Measurements from ENCODE around the gene PRKCQ. TPM values are rescaled to one million over a fixed set of nuclear protein-coding genes. Genes with fewer than 3 reads are reported as not detected.
A peak's percentile ranks its signal among the peaks of the same experiment; 100 is the strongest.

The PRKCQ gene
- total and polyA plus RNA-seq, 2 of the 4 experiments (the other 2 are of a cell fraction), result under 0.01 to 0.03 TPM

DNA sequence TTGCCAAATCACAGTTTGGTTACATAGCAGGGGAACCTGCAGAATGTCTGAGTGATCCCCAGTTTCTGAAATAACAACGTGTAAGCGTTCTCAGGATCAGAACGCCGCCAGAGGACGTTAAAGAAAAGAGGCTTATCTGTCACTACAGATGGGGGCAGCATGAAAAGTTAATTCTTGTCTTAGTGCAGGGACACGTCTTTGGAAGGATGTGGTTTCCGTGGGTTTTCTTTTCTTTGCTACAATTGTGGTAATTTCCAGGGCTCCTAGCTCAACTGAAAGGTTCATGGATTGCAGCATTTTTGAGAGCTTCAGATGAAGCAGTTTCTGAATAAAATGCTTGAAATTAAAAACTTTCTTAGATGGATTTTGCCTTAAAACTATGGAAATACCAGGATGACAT is 106.6 kb downstream of the PRKCQ start:
- Histone ChIP-seq H3K36me3 (ENCODE audit: control insufficient read depth, insufficient read depth, low read length) (no peaks in the 10 kb centered on the region), H3K56ac (ENCODE audit: extremely low read depth, insufficient read depth, low read length) (no peak overlapping the region), H2BK120ac (ENCODE audit: low read depth, low read length) (no peak overlapping the region), H4K5ac (ENCODE audit: low read depth, low read length) (no peak overlapping the region), H3K14ac (replicated peaks; ENCODE audit: low read depth, low read length) (no peak overlapping the region), H2AK9ac (replicated peaks; ENCODE audit: low read depth, low read length, poor library complexity) (no peak overlapping the region), H3K4ac (ENCODE audit: low read depth, low read length) (no peak overlapping the region), H4K20me1 (ENCODE audit: insufficient read depth, low read length) (no peaks in the 10 kb centered on the region), H3K4me3 (ENCODE audit: insufficient read depth, low read depth, low read length) (no peak overlapping the region), H4K8ac (ENCODE audit: low read depth in 2 of 2, low read length in 2 of 2) (no peak overlapping the region; a peak in 1 of 4 replicates), H3K9me1 (ENCODE audit: insufficient read depth, low read length) (no peaks in the 10 kb centered on the region), H3K23ac (ENCODE audit: low read depth, low read length) (no peak overlapping the region), H3K27me3 (ENCODE audit: control insufficient read depth, insufficient read depth, low read length) (no peaks in the 10 kb centered on the region), H2BK20ac (ENCODE audit: low read depth, low read length) (no peak overlapping the region), H2AFZ (replicated peaks; ENCODE audit: low read length, poor library complexity) (peak overlapping the region; percentile 44), H3K9ac (ENCODE audit: low read depth, low read length) (no peak overlapping the region), H3K9me3 (ENCODE audit: control insufficient read depth, insufficient read depth, low read length) (no peaks in the 10 kb centered on the region), H2BK5ac (ENCODE audit: low read depth, low read length, poor library complexity, severe bottlenecking) (no peak overlapping the region), H2AK5ac (ENCODE audit: low read depth, low read length) (no peak overlapping the region), H3K4me1 (ENCODE audit: control insufficient read depth, insufficient read depth, low read length) (no peaks in the 10 kb centered on the region), H2BK15ac (ENCODE audit: low read depth, low read length) (no peak overlapping the region), H3K79me1 (ENCODE audit: low read depth in 1 of 2, low read length in 2 of 2) (no peaks in the 10 kb centered on the region), H3K27ac (ENCODE audit: insufficient read depth, low read length) (no peak overlapping the region), H3K4me2 (ENCODE audit: low read depth, low read length) (no peak overlapping the region), H3K18ac (ENCODE audit: low read depth, low read length) (no peak overlapping the region), H4K91ac (ENCODE audit: insufficient read depth, low read depth, low read length) (no peak overlapping the region)
- no peak for DNase-seq
- POLR2A ChIA-PET (ENCODE audit: unreplicated experiment), result no interaction called here
- ATAC-seq (ENCODE audit: low read depth), result no peak
- in situ Hi-C loops (cut with MboI; ENCODE audit: low sequenced_read_pairs) (no loop called here), intact Hi-C loops (cut with micrococcal nuclease) (no loop called here), dilution Hi-C loops (cut with HindIII; ENCODE audit: low sequenced_read_pairs, unreplicated experiment) (no loop called here)
- CTCF ChIA-PET, result no interaction called here
- TF ChIP-seq POLR2A (IDR thresholded peaks at IDR 0.05; ENCODE audit: low read depth, low read length), result no peak
- no peak for TF ChIP-seq CHD1 (IDR thresholded peaks at IDR 0.05; ENCODE audit: low read depth, low read length)
- TF ChIP-seq MXI1 (IDR thresholded peaks at IDR 0.05; ENCODE audit: borderline replicate concordance, low read depth, low read length), result no peak
- TF ChIP-seq ELK1 (IDR thresholded peaks at IDR 0.05; ENCODE audit: borderline replicate concordance, low read depth, low read length), result no peak
- no peak for TF ChIP-seq SMC3 (IDR thresholded peaks at IDR 0.05; ENCODE audit: low read depth, low read length)
- TF ChIP-seq CEBPB (IDR thresholded peaks at IDR 0.05; ENCODE audit: low read depth, low read length), result no peak
- TF ChIP-seq, protein P1, sequence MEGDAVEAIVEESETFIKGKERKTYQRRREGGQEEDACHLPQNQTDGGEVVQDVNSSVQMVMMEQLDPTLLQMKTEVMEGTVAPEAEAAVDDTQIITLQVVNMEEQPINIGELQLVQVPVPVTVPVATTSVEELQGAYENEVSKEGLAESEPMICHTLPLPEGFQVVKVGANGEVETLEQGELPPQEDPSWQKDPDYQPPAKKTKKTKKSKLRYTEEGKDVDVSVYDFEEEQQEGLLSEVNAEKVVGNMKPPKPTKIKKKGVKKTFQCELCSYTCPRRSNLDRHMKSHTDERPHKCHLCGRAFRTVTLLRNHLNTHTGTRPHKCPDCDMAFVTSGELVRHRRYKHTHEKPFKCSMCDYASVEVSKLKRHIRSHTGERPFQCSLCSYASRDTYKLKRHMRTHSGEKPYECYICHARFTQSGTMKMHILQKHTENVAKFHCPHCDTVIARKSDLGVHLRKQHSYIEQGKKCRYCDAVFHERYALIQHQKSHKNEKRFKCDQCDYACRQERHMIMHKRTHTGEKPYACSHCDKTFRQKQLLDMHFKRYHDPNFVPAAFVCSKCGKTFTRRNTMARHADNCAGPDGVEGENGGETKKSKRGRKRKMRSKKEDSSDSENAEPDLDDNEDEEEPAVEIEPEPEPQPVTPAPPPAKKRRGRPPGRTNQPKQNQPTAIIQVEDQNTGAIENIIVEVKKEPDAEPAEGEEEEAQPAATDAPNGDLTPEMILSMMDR (conservative IDR thresholded peaks at IDR 0.05; ENCODE audit: low read depth, low read length), result no peak
- TF ChIP-seq MAZ (IDR thresholded peaks at IDR 0.05; ENCODE audit: borderline replicate concordance, low read depth, low read length), result no peak
- no peak for TF ChIP-seq FOS (IDR thresholded peaks at IDR 0.05; ENCODE audit: low read depth, low read length)
- no peak for TF ChIP-seq USF2 (IDR thresholded peaks at IDR 0.05; ENCODE audit: low read depth, low read length)
- TF ChIP-seq RFX5 (IDR thresholded peaks at IDR 0.05; ENCODE audit: low read depth, low read length), result no peak
- no peak for TF ChIP-seq RCOR1 (IDR thresholded peaks at IDR 0.05; ENCODE audit: insufficient replicate concordance, low read length)
- no peak for TF ChIP-seq BHLHE40 (IDR thresholded peaks at IDR 0.05; ENCODE audit: low read depth, low read length)
- no peak for TF ChIP-seq NFE2L2 (IDR thresholded peaks at IDR 0.05; ENCODE audit: low read depth, low read length)
- no peak for TF ChIP-seq RAD21 (IDR thresholded peaks at IDR 0.05; ENCODE audit: low read length)
- no peak for TF ChIP-seq MAFK (IDR thresholded peaks at IDR 0.05; ENCODE audit: low read depth, low read length)
- no TSS peak for BruUV-seq (replicated peaks)
- 63% methylated on average over 5 of the region's 7 CpGs; no CpG with 5 or more reads in 1 of the 2 experiments for WGBS, 2 experiments (ENCODE audit: extremely low coverage in 2 of 2, insufficient read length in 1 of 2)
